Fibroblast of lung (primary cell): ENCODE measurements around the gene FAM107B.

Source experiments
- CTCF ChIP-seq, 2 donors: IDR thresholded peaks in 1 of 2; conservative IDR thresholded peaks in 1 of 2; 1 replicate in 1 of 2; 2 replicates in 1 of 2; pipeline ENCODE4 v1.5.1; 2011 to 2012; ENCODE audit warnings: low read length in 2 of 2, control low read depth in 1 of 2, inconsistent platforms in 1 of 2, low read depth in 1 of 2, mild to moderate bottlenecking in 1 of 2
- EZH2 ChIP-seq: IDR thresholded peaks from 2 replicates; pipeline ENCODE4 v1.5.1; 2012; ENCODE audit warnings: low read length, control low read depth, mild to moderate bottlenecking; ENCODE audit errors: missing control alignments

GRCh38 chr10:14616465-14616864 lies 158.2 kb downstream of the FAM107B start:
- TF ChIP-seq CTCF (conservative IDR thresholded peaks at IDR 0.05 in 1 of 2, IDR thresholded peaks at IDR 0.05 in 1 of 2; ENCODE audit: low read depth in 1 of 2, low read length in 2 of 2): no peak
- TF ChIP-seq EZH2: no peak
